ENCODE data around the gene IRF2.

IRF2 gene

GRCh38 chr4:184404047-184404446, 70.3 kb downstream of the IRF2 start:
- DNase-seq: no peak

GRCh38 chr4:184403384-184403781, 71.0 kb downstream of the IRF2 start:
- DNase-seq: no peak

- DNase-seq: no peak
These were observed 71.5 kb downstream of the IRF2 start for GRCh38 chr4:184402740-184403383.

GRCh38 chr4:184402239-184402638, 72.1 kb downstream of the IRF2 start:
- no peak for DNase-seq

- no peak for DNase-seq
These were observed 72.8 kb downstream of the IRF2 start for GRCh38 chr4:184401397-184402171.

GRCh38 chr4:184400891-184401290, 73.5 kb downstream of the IRF2 start:
- no peak for DNase-seq

GRCh38 chr4:184400375-184400870, 73.9 kb downstream of the IRF2 start:
- no peak for DNase-seq

GRCh38 chr4:184399512-184399908, 74.8 kb downstream of the IRF2 start:
- no peak for DNase-seq

- DNase-seq: no peak
These were observed 75.4 kb downstream of the IRF2 start for GRCh38 chr4:184398741-184399511.

GRCh38 chr4:184397516-184398163, 76.7 kb downstream of the IRF2 start:
- no peak for DNase-seq

- no peak for DNase-seq
These were observed 77.5 kb downstream of the IRF2 start for GRCh38 chr4:184396570-184397515.

GRCh38 chr4:184395971-184396391, 78.4 kb downstream of the IRF2 start:
- DNase-seq: no peak

- DNase-seq: no peak
These were observed 78.9 kb downstream of the IRF2 start for GRCh38 chr4:184395451-184395917.

GRCh38 chr4:184392748-184393559, 81.4 kb downstream of the IRF2 start:
- DNase-seq: no peak

- no peak for DNase-seq
These were observed 82.0 kb downstream of the IRF2 start for GRCh38 chr4:184392316-184392715.

- DNase-seq: no peak
These were observed 84.1 kb downstream of the IRF2 start for GRCh38 chr4:184389978-184390900.

GRCh38 chr4:184388106-184388505, 86.2 kb downstream of the IRF2 start:
- DNase-seq: no peak

GRCh38 chr4:184387351-184387750, 87.0 kb downstream of the IRF2 start:
- no peak for DNase-seq

- DNase-seq: no peak
These were observed 88.0 kb downstream of the IRF2 start for GRCh38 chr4:184386271-184386781.

All from effector CD4-positive, alpha-beta T cell (primary cell).